CD4-positive, alpha-beta T cell treated with Interleukin-15 for 4 hours (primary cell): ENCODE measurements around the gene FBXL13.
"Not testable (repeated sequence)": the region's sequence is repeated elsewhere in the genome, so short reads cannot be mapped to it uniquely, and the experiment has no call there.

Experiments used
- DNase-seq: peaks from one replicate; pipeline ENCODE4 v3.0.0-alpha.2; 2020; ENCODE audit warnings: low spot score

The FBXL13 gene

GRCh38 chr7:102983602-102984001 lies 91.0 kb downstream of the FBXL13 start:
- no peak for DNase-seq

DNA sequence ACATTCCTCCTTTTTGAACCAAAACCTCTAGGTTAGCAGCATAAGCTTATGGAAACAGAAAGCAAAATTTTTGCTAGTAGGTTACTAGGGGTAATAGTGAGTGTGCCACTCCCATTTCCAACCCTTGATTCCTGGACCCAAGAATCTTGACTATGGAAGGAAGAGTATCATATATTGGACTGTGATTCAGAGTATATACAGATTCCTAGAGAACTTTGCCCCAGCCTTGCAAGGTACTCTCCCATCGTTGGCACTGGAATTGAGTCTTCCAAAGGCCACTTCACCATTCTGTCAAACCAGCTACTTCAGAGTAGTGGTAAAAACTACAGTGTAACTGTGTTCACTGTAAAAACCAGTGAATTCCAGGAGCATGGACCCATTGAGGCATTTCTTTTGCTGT lies 92.4 kb downstream of the FBXL13 start:
- DNase-seq = no peak

DNA sequence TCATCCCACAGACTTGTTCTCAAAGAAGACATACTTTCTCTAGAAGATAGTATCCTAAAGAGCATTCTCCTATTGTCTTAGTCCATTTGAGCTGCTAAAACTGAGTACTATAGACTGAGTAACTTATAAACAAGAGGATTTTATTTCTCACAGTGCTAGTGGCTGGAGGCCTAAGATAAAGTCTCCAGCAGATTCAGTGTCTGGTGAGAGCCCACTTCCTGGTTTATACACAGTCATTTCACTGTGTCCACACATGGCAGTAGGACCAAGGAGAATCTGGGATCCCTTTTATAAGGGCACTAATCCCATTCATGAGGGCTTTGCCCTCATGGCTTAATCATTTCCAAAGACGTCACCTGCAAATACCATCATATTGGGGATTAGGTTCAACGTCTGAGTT lies 93.1 kb downstream of the FBXL13 start:
- no peak for DNase-seq

GRCh38 chr7:102979670-102980069 lies 94.9 kb downstream of the FBXL13 start:
- no peak for DNase-seq

DNA sequence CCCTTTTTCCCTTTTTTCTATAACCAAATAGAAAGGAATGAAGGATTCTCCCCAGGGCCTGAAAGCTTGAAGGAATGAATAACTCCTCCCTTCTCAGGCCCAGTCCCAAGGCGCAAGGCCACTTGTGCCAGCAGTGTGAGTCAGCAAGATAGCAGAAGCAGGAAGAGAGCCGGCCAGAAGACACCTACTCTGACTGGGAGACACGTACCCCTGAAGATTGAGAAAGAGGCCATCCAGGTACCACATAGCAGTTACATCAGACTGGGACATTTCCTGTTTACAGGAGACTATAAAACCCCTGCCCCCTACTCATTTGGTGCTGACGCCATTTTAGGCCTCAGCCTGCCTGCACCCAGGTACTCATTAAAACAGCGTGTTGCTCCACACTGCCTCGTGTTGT lies 96.3 kb downstream of the FBXL13 start:
- no peak for DNase-seq

GRCh38 chr7:102977586-102977985 lies 97.0 kb downstream of the FBXL13 start:
- DNase-seq = not testable (repeated sequence)

GRCh38 chr7:102976493-102976892 lies 98.1 kb downstream of the FBXL13 start:
- no peak for DNase-seq

DNA sequence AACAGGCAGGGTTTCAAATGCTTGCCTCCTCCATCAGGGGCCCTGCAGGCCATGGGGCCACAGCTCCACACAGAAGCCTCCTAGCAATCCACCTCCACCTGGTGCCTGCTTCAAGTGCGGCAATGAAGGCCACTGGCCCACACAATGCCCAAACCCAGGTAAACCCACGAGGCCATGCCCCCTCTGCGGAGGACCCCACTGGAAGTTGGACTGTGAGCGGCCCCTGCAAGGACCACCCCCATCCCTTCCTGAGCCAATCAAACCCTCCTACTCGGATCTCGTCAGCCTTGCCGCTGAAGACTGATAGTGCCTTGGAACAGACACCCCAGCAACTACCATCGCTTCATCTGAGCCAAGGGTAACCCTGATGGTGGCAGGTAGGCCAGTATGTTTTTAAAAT lies 98.7 kb downstream of the FBXL13 start:
- DNase-seq = no peak

GRCh38 chr7:102974366-102975236 lies 100.0 kb downstream of the FBXL13 start:
- no peak for DNase-seq

GRCh38 chr7:102973096-102973802 lies 101.3 kb downstream of the FBXL13 start:
- DNase-seq = no peak

GRCh38 chr7:102967798-102968197 lies 106.8 kb downstream of the FBXL13 start:
- DNase-seq = no peak

GRCh38 chr7:102966465-102966864 lies 108.1 kb downstream of the FBXL13 start:
- DNase-seq = no peak

DNA sequence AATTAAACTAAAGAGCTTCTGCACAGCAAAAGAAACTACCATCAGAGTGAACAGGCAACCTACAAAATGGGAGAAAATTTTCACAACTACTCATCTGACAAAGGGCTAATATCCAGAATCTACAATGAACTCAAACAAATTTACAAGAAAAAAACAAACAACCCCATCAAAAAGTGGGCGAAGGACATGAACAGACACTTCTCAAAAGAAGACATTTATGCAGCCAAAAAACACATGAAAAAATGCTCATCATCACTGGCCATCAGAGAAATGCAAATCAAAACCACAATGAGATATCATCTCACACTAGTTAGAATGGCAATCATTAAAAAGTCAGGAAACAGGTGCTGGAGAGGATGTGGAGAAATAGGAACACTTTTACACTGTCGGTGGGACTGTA lies 112.6 kb downstream of the FBXL13 start:
- DNase-seq = not testable (repeated sequence)

GRCh38 chr7:102958004-102958403 lies 116.6 kb downstream of the FBXL13 start:
- DNase-seq = not testable (repeated sequence)

GRCh38 chr7:102954359-102954758 lies 120.2 kb downstream of the FBXL13 start:
- not testable (repeated sequence) for DNase-seq

- no peak for DNase-seq
Observed at GRCh38 chr7:102953406-102953805, 121.2 kb downstream of the FBXL13 start.

DNA sequence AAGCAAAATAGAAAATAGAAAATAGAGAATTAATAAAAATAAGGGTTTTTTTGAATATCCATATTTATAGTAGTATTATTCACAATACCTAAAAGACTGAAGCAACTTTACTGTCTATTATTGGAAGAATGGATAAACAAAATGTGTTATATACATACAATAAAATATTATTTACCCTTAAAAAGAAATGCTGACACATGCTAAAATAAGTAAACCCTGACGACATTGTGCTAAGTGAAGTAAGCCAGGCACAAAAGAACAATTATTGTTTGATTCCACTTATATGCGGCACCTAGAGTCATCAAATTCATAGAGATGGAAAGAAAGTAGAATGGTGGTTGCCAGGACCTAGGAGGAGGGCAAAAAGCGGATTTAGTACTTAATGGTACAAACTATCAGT lies 122.8 kb downstream of the FBXL13 start:
- no peak for DNase-seq

DNA sequence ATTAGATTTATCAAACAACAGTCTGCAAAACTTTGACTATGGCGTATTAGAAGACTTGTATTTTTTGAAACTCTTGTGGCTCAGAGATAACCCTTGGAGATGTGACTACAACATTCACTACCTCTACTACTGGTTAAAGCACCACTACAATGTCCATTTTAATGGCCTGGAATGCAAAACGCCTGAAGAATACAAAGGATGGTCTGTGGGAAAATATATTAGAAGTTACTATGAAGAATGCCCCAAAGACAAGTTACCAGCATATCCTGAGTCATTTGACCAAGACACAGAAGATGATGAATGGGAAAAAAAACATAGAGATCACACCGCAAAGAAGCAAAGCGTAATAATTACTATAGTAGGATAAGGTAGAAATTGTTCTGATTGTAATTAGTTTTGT lies 130.4 kb downstream of the FBXL13 start:
- DNase-seq = no peak

GRCh38 chr7:102943423-102944169 lies 131.0 kb downstream of the FBXL13 start:
- no peak for DNase-seq

DNA sequence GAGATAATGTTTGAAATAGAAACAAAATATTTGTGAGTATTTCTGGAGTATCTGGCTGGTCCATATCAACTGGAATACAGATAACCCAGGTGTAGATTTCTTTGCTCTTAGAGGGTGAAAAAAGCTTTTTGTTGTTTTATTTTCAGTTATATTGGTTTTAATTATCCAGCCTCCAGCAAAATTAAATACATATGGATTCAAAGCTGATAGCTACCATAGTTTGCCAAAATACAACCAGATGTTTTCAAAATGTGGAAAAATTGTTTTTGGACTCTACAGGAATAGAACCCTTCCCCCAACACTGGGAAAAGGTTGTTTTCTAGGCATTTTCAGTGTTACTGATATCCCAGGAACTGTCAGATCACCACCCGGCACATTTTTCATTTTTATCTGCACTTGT lies 131.7 kb downstream of the FBXL13 start:
- DNase-seq = no peak

DNA sequence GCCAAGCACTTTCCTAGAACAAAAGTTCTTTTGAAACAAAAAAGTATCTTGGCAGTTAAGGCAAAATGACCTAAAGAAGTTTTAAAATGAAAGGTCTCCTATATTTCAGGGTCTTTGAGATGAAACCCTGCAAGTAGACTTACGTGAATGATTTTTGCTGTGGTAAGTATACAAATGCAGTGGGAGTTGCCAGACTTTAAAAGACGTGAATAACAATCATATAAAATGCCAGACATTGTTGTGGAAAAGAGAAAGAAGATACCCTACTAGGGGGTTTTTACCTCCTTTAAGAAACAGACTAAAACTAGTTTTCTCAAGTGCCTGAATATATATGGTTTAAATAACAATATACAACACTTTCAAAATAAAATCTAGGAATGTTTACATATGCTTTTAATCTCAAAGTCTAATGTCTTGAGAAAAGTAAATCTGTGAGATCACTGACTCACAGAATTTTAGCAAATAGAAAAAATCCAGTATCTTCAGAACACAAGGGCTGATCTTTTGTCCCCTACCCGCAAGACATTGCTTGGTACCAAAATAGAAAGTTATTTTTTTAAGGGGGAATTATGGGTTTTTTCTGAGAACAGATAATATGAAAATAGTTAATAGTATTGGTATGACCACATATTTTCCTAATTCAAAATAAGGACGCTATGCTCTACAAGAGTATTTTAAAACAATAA lies 132.3 kb downstream of the FBXL13 start:
- no peak for DNase-seq

DNA sequence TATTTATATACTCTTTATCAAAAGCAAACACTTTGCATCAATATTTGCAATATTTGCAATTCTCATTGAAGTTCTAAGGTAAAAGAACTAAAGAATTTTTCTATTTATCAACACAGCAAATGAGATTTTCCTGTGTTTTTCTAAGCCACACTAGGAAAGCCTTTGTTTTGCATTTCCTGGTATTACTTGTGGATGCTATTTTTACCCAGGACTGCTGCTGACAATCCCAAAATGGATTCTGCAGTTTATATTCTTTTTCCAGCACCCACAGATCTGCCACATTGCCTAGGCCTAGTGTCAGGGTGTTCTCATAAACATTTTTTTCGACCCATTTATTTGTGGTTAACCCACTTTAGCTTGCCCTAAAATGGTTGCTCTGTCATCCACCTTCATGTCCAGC lies 135.9 kb downstream of the FBXL13 start:
- DNase-seq = no peak
